ENCODE results near the gene TSTD1. TPM values are rescaled to one million over a fixed set of nuclear protein-coding genes. Genes with fewer than 3 reads are reported as not detected.

Gene TSTD1
- total and polyA plus RNA-seq, 2 of the 8 experiments (the other 6 are each of a cell fraction or from before 2014, with no cell fraction given), result 60.9 to 314 TPM

- Histone ChIP-seq H2BK12ac (ENCODE audit: low read depth, low read length) (no peak overlapping the region), H4K5ac (ENCODE audit: insufficient read length, low read depth, low read length) (no peak overlapping the region), H4K20me1 (replicated peaks in 1 of 2; ENCODE audit: control insufficient read depth in 1 of 2, insufficient read depth in 2 of 2, low read length in 2 of 2) (peaks cover 0 to 3% of the 10 kb centered on the region in 2 experiments), H3K4me2 (ENCODE audit: insufficient read depth in 1 of 2, low read depth in 2 of 2, low read length in 2 of 2) (no peak overlapping the region), H2BK5ac (ENCODE audit: low read depth, low read length) (no peak overlapping the region), H3K18ac (ENCODE audit: extremely low read depth, low read length) (no peak overlapping the region), H2BK20ac (ENCODE audit: low read length) (no peak overlapping the region), H2AK5ac (ENCODE audit: low read depth, low read length) (no peak overlapping the region), H4K91ac (replicated peaks; ENCODE audit: insufficient read length, low read length) (no peak overlapping the region), H4K8ac (ENCODE audit: extremely low read depth, insufficient read depth, low read length) (no peak overlapping the region), H2AFZ (ENCODE audit: low read length) (no peak overlapping the region), H3K36me3 (ENCODE audit: control insufficient read depth in 2 of 4, insufficient read depth in 4 of 4, low read length in 3 of 4) (peaks cover 0 to 5% (median 0%) of the 10 kb centered on the region in 4 experiments; a peak in 1 of 8 replicates), H3K23ac (ENCODE audit: insufficient read length) (no peak overlapping the region), H3K4me1 (replicated peaks in 1 of 4; ENCODE audit: control insufficient read depth in 3 of 4, insufficient read depth in 4 of 4, low read length in 3 of 4) (peaks cover 5 to 7% (median 6%) of the 10 kb centered on the region in 4 experiments; a peak in 5 of 7 replicates), H3K9ac (replicated peaks in 1 of 4; ENCODE audit: extremely low read depth in 1 of 4, low read depth in 3 of 4, low read length in 3 of 4) (no peak overlapping the region), H2BK15ac (ENCODE audit: low read length) (no peak overlapping the region), H3K23me2 (ENCODE audit: low read depth, low read length) (peaks cover 3% of the 10 kb centered on the region; the same call in 1 of the 2 replicates), H3K27ac (ENCODE audit: low read depth, low read length) (no peak overlapping the region), H3K9me3 (ENCODE audit: insufficient read depth in 2 of 2, low read depth in 1 of 2, low read length in 1 of 2) (peaks cover 0 to 7% of the 10 kb centered on the region in 2 experiments; a peak in 1 of 4 replicates), H3K14ac (ENCODE audit: insufficient read length) (no peak overlapping the region), H3K79me1 (ENCODE audit: low read depth, low read length) (peaks cover 5% of the 10 kb centered on the region), H3K4me3 (ENCODE audit: extremely low read depth in 1 of 4, insufficient read depth in 2 of 4, low read depth in 3 of 4, low read length in 4 of 4) (no peak overlapping the region), H2BK120ac (replicated peaks; ENCODE audit: low read depth, low read length) (no peak overlapping the region), H3K79me2 (ENCODE audit: control insufficient read depth in 1 of 2, insufficient read depth in 2 of 2, low read length in 2 of 2) (peaks cover 0 to 11% of the 10 kb centered on the region in 2 experiments; a peak in 1 of 4 replicates), H3K27me3 (replicated peaks in 1 of 4; ENCODE audit: control insufficient read depth in 3 of 4, extremely low read depth in 1 of 4, insufficient read depth in 3 of 4, low read length in 3 of 4) (no peaks in the 10 kb centered on the region), H3K4ac (replicated peaks; ENCODE audit: insufficient read length, low read depth, low read length) (no peak overlapping the region), H3K56ac (replicated peaks; ENCODE audit: insufficient read length, low read depth, low read length) (no peak overlapping the region)
- DNase-seq (ENCODE audit: low read depth in 1 of 2, low spot score in 2 of 2) (no peak), FAIRE-seq (no peak)
- ChIA-PET POLR2A (ENCODE audit: partially characterized antibody) (interaction anchor here (1.2 kb wide), 1 partner anchor 30 kb away, joined by 3 read pairs; no protein-coding TSS in a partner anchor), CTCF (ENCODE audit: partially characterized antibody) (interaction anchor here (0.6 to 1.1 kb wide), 5 partner anchors 11 to 82 kb away, joined by 3 to 4 read pairs (median 3); partner anchors contain the start of gene KLHDC9)
- WGBS, 2 experiments (ENCODE audit: extremely low coverage in 1 of 2, insufficient coverage in 1 of 2, insufficient read length in 1 of 2, insufficient replicate concordance in 2 of 2, low coverage in 1 of 2, low lambda C conversion rate in 2 of 2, missing lambda C conversion rate in 1 of 2), result 88% methylated on average over 3 of the region's 3 CpGs; no CpG with 5 or more reads in 1 of the 2 experiments
- TF ChIP-seq USF2 (IDR thresholded peaks at IDR 0.05; ENCODE audit: low read length), result no peak
- no peak for TF ChIP-seq NRF1 (IDR thresholded peaks at IDR 0.05; ENCODE audit: low read depth, low read length)
- no peak for TF ChIP-seq CTBP2 (IDR thresholded peaks at IDR 0.05; ENCODE audit: borderline replicate concordance, insufficient read depth, insufficient read length, low read length)
- TF ChIP-seq, protein P1, sequence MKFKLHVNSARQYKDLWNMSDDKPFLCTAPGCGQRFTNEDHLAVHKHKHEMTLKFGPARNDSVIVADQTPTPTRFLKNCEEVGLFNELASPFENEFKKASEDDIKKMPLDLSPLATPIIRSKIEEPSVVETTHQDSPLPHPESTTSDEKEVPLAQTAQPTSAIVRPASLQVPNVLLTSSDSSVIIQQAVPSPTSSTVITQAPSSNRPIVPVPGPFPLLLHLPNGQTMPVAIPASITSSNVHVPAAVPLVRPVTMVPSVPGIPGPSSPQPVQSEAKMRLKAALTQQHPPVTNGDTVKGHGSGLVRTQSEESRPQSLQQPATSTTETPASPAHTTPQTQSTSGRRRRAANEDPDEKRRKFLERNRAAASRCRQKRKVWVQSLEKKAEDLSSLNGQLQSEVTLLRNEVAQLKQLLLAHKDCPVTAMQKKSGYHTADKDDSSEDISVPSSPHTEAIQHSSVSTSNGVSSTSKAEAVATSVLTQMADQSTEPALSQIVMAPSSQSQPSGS (IDR thresholded peaks at IDR 0.05; ENCODE audit: low read length), result no peak
- no peak for TF ChIP-seq TCF12 (IDR thresholded peaks at IDR 0.05; ENCODE audit: low read depth, low read length)
- no peak for TF ChIP-seq SP2 (IDR thresholded peaks at IDR 0.05; ENCODE audit: low read length)
- TF ChIP-seq HDAC2 (IDR thresholded peaks at IDR 0.05; ENCODE audit: borderline replicate concordance in 1 of 2, low read depth in 2 of 2, low read length in 2 of 2), result no peak
- no peak for TF ChIP-seq FOSL1 (IDR thresholded peaks at IDR 0.05; ENCODE audit: insufficient read depth, low read depth, low read length)
- TF ChIP-seq NANOG (IDR thresholded peaks at IDR 0.05; ENCODE audit: insufficient read depth, low read depth, low read length, poor library complexity, severe bottlenecking), result no peak
- TF ChIP-seq GTF2F1 (IDR thresholded peaks at IDR 0.05; ENCODE audit: borderline replicate concordance, low read depth, low read length), result no peak
Observed at GRCh38 chr1:161033751-161034150, 5.0 kb downstream of the TSTD1 start.

Measured in H1 (cell line).